ENCODE data around the gene BOC.

Gene BOC

GRCh38 chr3:113234028-113234427 is 22.7 kb downstream of the BOC start:
- Histone ChIP-seq H3K36me3 (ENCODE audit: control insufficient read depth, insufficient read depth, low read length) (no peaks in the 10 kb centered on the region), H3K9ac (ENCODE audit: low read length) (no peak overlapping the region), H3K4me1 (ENCODE audit: control insufficient read depth, insufficient read depth, low read length) (peaks cover 31% of the 10 kb centered on the region), H3K27me3 (ENCODE audit: control insufficient read depth, insufficient read depth, low read length) (no peaks in the 10 kb centered on the region), H3K27ac (ENCODE audit: low read depth, low read length) (peak overlapping the region; percentile 71), H3K4me3 (ENCODE audit: low read length) (no peak overlapping the region)

- H3K27ac ChIP-seq (ENCODE audit: low read depth, low read length): peak overlapping the region; percentile 71
- no peaks in the 10 kb centered on the region for H3K27me3 ChIP-seq (ENCODE audit: control insufficient read depth, insufficient read depth, low read length)
- H3K36me3 ChIP-seq (ENCODE audit: control insufficient read depth, insufficient read depth, low read length): no peaks in the 10 kb centered on the region
- H3K4me1 ChIP-seq (ENCODE audit: control insufficient read depth, insufficient read depth, low read length): peaks cover 33% of the 10 kb centered on the region
- H3K4me3 ChIP-seq (ENCODE audit: low read length): peak overlapping the region; percentile 39
- no peak overlapping the region for H3K9ac ChIP-seq (ENCODE audit: low read length)
These were observed 23.4 kb downstream of the BOC start for GRCh38 chr3:113234688-113235260.

GRCh38 chr3:113238503-113238902 is 27.1 kb downstream of the BOC start:
- H3K9ac ChIP-seq (ENCODE audit: low read length): no peak overlapping the region
- no peak overlapping the region for H3K27ac ChIP-seq (ENCODE audit: low read depth, low read length)
- no peaks in the 10 kb centered on the region for H3K27me3 ChIP-seq (ENCODE audit: control insufficient read depth, insufficient read depth, low read length)
- H3K4me3 ChIP-seq (ENCODE audit: low read length): no peak overlapping the region
- no peaks in the 10 kb centered on the region for H3K36me3 ChIP-seq (ENCODE audit: control insufficient read depth, insufficient read depth, low read length)
- H3K4me1 ChIP-seq (ENCODE audit: control insufficient read depth, insufficient read depth, low read length): peaks cover 36% of the 10 kb centered on the region

GRCh38 chr3:113240841-113241240 is 29.5 kb downstream of the BOC start:
- Histone ChIP-seq H3K4me1 (ENCODE audit: control insufficient read depth, insufficient read depth, low read length) (peaks cover 27% of the 10 kb centered on the region), H3K27ac (ENCODE audit: low read depth, low read length) (peak overlapping the region; percentile 53), H3K27me3 (ENCODE audit: control insufficient read depth, insufficient read depth, low read length) (no peaks in the 10 kb centered on the region)

GRCh38 chr3:113241292-113242095 is 30.1 kb downstream of the BOC start:
- Histone ChIP-seq H3K4me1 (ENCODE audit: control insufficient read depth, insufficient read depth, low read length) (peaks cover 29% of the 10 kb centered on the region), H3K4me3 (ENCODE audit: low read length) (no peak overlapping the region), H3K9ac (ENCODE audit: low read length) (no peak overlapping the region), H3K36me3 (ENCODE audit: control insufficient read depth, insufficient read depth, low read length) (no peaks in the 10 kb centered on the region), H3K27ac (ENCODE audit: low read depth, low read length) (peak overlapping the region; percentile 53), H3K27me3 (ENCODE audit: control insufficient read depth, insufficient read depth, low read length) (no peaks in the 10 kb centered on the region)

More at GRCh38 chr3:113240841-113241240, 29.5 kb downstream of the BOC start:
- Histone ChIP-seq H3K36me3 (ENCODE audit: control insufficient read depth, insufficient read depth, low read length) (no peaks in the 10 kb centered on the region), H3K9ac (ENCODE audit: low read length) (no peak overlapping the region), H3K4me3 (ENCODE audit: low read length) (no peak overlapping the region)

GRCh38 chr3:113242096-113242581 is 30.8 kb downstream of the BOC start:
- no peak overlapping the region for H3K4me3 ChIP-seq (ENCODE audit: low read length)
- peaks cover 35% of the 10 kb centered on the region for H3K4me1 ChIP-seq (ENCODE audit: control insufficient read depth, insufficient read depth, low read length)
- H3K27ac ChIP-seq (ENCODE audit: low read depth, low read length): peak overlapping the region; percentile 53
- no peaks in the 10 kb centered on the region for H3K36me3 ChIP-seq (ENCODE audit: control insufficient read depth, insufficient read depth, low read length)
- H3K9ac ChIP-seq (ENCODE audit: low read length): no peak overlapping the region
- no peaks in the 10 kb centered on the region for H3K27me3 ChIP-seq (ENCODE audit: control insufficient read depth, insufficient read depth, low read length)

- Histone ChIP-seq H3K27me3 (ENCODE audit: control insufficient read depth, insufficient read depth, low read length) (no peaks in the 10 kb centered on the region), H3K36me3 (ENCODE audit: control insufficient read depth, insufficient read depth, low read length) (no peaks in the 10 kb centered on the region), H3K4me1 (ENCODE audit: control insufficient read depth, insufficient read depth, low read length) (peaks cover 45% of the 10 kb centered on the region), H3K4me3 (ENCODE audit: low read length) (no peak overlapping the region), H3K27ac (ENCODE audit: low read depth, low read length) (peak overlapping the region; percentile 53), H3K9ac (ENCODE audit: low read length) (no peak overlapping the region)
These were observed 31.7 kb downstream of the BOC start for GRCh38 chr3:113243071-113243470.

- no peak overlapping the region for H3K27ac ChIP-seq (ENCODE audit: low read depth, low read length)
These were observed 32.5 kb downstream of the BOC start for GRCh38 chr3:113243846-113244245.

GRCh38 chr3:113245761-113246161 is 34.4 kb downstream of the BOC start:
- Histone ChIP-seq H3K4me3 (ENCODE audit: low read length) (no peak overlapping the region), H3K27me3 (ENCODE audit: control insufficient read depth, insufficient read depth, low read length) (no peaks in the 10 kb centered on the region), H3K36me3 (ENCODE audit: control insufficient read depth, insufficient read depth, low read length) (peaks cover 5% of the 10 kb centered on the region), H3K9ac (ENCODE audit: low read length) (no peak overlapping the region), H3K4me1 (ENCODE audit: control insufficient read depth, insufficient read depth, low read length) (peaks cover 57% of the 10 kb centered on the region), H3K27ac (ENCODE audit: low read depth, low read length) (peak overlapping the region; percentile 66)

More at GRCh38 chr3:113243846-113244245, 32.5 kb downstream of the BOC start:
- no peak overlapping the region for H3K4me3 ChIP-seq (ENCODE audit: low read length)
- H3K4me1 ChIP-seq (ENCODE audit: control insufficient read depth, insufficient read depth, low read length): peaks cover 52% of the 10 kb centered on the region
- H3K36me3 ChIP-seq (ENCODE audit: control insufficient read depth, insufficient read depth, low read length): no peaks in the 10 kb centered on the region
- no peaks in the 10 kb centered on the region for H3K27me3 ChIP-seq (ENCODE audit: control insufficient read depth, insufficient read depth, low read length)
- H3K9ac ChIP-seq (ENCODE audit: low read length): no peak overlapping the region

- peaks cover 7% of the 10 kb centered on the region for H3K36me3 ChIP-seq (ENCODE audit: control insufficient read depth, insufficient read depth, low read length)
- H3K9ac ChIP-seq (ENCODE audit: low read length): no peak overlapping the region
- H3K27ac ChIP-seq (ENCODE audit: low read depth, low read length): peak overlapping the region; percentile 48
- peaks cover 45% of the 10 kb centered on the region for H3K4me1 ChIP-seq (ENCODE audit: control insufficient read depth, insufficient read depth, low read length)
- H3K4me3 ChIP-seq (ENCODE audit: low read length): no peak overlapping the region
- H3K27me3 ChIP-seq (ENCODE audit: control insufficient read depth, insufficient read depth, low read length): no peaks in the 10 kb centered on the region
These were observed 35.7 kb downstream of the BOC start for GRCh38 chr3:113247068-113247467.

- no peaks in the 10 kb centered on the region for H3K27me3 ChIP-seq (ENCODE audit: control insufficient read depth, insufficient read depth, low read length)
- no peak overlapping the region for H3K4me3 ChIP-seq (ENCODE audit: low read length)
- peaks cover 10% of the 10 kb centered on the region for H3K36me3 ChIP-seq (ENCODE audit: control insufficient read depth, insufficient read depth, low read length)
- peak overlapping the region; percentile 74 for H3K27ac ChIP-seq (ENCODE audit: low read depth, low read length)
- no peak overlapping the region for H3K9ac ChIP-seq (ENCODE audit: low read length)
- peaks cover 44% of the 10 kb centered on the region for H3K4me1 ChIP-seq (ENCODE audit: control insufficient read depth, insufficient read depth, low read length)
These were observed 36.5 kb downstream of the BOC start for GRCh38 chr3:113247675-113248458.

- Histone ChIP-seq H3K4me1 (ENCODE audit: control insufficient read depth, insufficient read depth, low read length) (peaks cover 51% of the 10 kb centered on the region), H3K27ac (ENCODE audit: low read depth, low read length) (peak overlapping the region; percentile 74), H3K9ac (ENCODE audit: low read length) (no peak overlapping the region)
These were observed 37.8 kb downstream of the BOC start for GRCh38 chr3:113249111-113249510.

More at GRCh38 chr3:113249111-113249510, 37.8 kb downstream of the BOC start:
- H3K36me3 ChIP-seq (ENCODE audit: control insufficient read depth, insufficient read depth, low read length): peaks cover 10% of the 10 kb centered on the region
- H3K4me3 ChIP-seq (ENCODE audit: low read length): no peak overlapping the region
- H3K27me3 ChIP-seq (ENCODE audit: control insufficient read depth, insufficient read depth, low read length): no peaks in the 10 kb centered on the region

Measured in rectal smooth muscle tissue (tissue), 1 donor.